ENCODE measurements around the gene CAP2. TPM values are rescaled to one million over a fixed set of nuclear protein-coding genes. Genes with fewer than 3 reads are reported as not detected.

Gene CAP2
- total RNA-seq, 2 experiments from 2014 or later: not detected

DNA sequence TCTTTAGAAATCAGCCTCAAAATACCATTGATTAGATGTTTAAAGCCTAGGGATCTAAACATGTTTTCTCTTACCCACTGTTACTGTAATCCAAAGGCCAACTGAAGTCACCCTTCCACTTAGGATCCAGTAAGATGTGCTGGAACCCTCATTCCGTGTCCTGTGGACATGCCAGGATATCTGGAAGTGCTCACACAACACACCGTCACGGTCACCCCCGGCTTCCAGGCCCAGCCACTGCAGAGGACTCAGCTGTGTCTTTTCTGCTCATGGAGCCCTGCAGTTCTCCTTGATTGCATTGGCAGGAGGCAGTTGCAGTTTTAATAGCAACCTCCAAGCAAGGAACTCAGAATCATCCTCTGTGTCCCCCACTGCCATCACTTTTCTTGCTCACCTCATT, 93.3 kb downstream of the CAP2 start:
- Mint-ChIP-seq H3K27ac (no peak overlapping the region), H3K9me3 (no peaks in the 10 kb centered on the region), H3K4me1 (ENCODE audit: low read depth) (no peaks in the 10 kb centered on the region), H3K27me3 (peaks cover 10% of the 10 kb centered on the region), H3K4me3 (no peak overlapping the region), H3K36me3 (ENCODE audit: low read depth) (no peaks in the 10 kb centered on the region)
- no peak for ATAC-seq
- ChIA-PET POLR2A (no interaction called here), CTCF (no interaction called here)
- DNase-seq: no peak
- intact Hi-C loops (cut with micrococcal nuclease): no loop called here
- TF ChIP-seq, protein P1, sequence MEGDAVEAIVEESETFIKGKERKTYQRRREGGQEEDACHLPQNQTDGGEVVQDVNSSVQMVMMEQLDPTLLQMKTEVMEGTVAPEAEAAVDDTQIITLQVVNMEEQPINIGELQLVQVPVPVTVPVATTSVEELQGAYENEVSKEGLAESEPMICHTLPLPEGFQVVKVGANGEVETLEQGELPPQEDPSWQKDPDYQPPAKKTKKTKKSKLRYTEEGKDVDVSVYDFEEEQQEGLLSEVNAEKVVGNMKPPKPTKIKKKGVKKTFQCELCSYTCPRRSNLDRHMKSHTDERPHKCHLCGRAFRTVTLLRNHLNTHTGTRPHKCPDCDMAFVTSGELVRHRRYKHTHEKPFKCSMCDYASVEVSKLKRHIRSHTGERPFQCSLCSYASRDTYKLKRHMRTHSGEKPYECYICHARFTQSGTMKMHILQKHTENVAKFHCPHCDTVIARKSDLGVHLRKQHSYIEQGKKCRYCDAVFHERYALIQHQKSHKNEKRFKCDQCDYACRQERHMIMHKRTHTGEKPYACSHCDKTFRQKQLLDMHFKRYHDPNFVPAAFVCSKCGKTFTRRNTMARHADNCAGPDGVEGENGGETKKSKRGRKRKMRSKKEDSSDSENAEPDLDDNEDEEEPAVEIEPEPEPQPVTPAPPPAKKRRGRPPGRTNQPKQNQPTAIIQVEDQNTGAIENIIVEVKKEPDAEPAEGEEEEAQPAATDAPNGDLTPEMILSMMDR (IDR thresholded peaks at IDR 0.05): no peak

- peaks cover 23% of the 10 kb centered on the region for H3K27me3 Mint-ChIP-seq
- H3K4me1 Mint-ChIP-seq (ENCODE audit: low read depth): no peaks in the 10 kb centered on the region
- CTCF ChIA-PET: interaction anchor here (1.8 kb wide), 1 partner anchor 14 kb away, joined by 4 read pairs; no protein-coding TSS in a partner anchor
- H3K4me3 Mint-ChIP-seq: no peak overlapping the region
- no peaks in the 10 kb centered on the region for H3K36me3 Mint-ChIP-seq (ENCODE audit: low read depth)
- POLR2A ChIA-PET: no interaction called here
- TF ChIP-seq, protein P1 (IDR thresholded peaks at IDR 0.05): no peak
- ATAC-seq (no peak), DNase-seq (no peak)
- H3K9me3 Mint-ChIP-seq: no peaks in the 10 kb centered on the region
- H3K27ac Mint-ChIP-seq: no peak overlapping the region
- intact Hi-C loops (cut with micrococcal nuclease): no loop called here
Observed at GRCh38 chr6:17490724-17491123, 97.3 kb downstream of the CAP2 start.

DNA sequence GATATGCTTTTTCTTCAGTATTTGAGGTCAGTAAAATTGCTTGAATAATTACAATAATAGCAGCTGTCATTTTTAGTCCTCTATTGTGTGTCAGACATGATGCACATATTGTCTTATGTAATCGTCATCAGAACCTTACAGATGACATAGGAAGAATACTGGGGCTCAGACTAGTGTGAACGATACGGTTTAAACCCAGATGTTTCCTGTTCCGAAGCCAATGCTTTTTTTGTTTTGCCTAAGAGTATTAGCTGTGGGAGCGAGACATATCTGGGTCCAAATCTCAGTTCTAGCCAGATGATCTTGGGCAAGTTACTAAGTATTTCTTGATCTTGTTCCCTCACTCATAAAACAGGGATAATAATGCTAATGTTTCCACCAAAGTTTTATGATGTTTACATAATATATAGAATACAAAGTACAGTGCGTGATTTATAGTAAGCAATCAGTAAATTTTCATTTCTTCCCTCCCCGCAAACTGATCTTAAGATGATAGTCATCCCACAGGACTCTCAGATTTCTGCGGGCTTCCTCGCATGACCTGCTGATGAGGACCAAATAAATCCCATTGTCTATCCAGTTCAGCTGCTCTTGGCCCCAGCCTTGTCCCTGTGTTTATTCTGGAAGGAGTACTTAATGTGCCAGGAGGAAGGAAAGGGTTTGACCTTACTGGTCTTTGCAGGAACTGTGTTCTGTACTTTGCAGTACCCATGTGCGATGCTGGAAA, 98.2 kb downstream of the CAP2 start:
- H3K27ac Mint-ChIP-seq: no peak overlapping the region
- intact Hi-C loops (cut with micrococcal nuclease): no loop called here
- H3K4me3 Mint-ChIP-seq: no peak overlapping the region
- DNase-seq: no peak
- CTCF ChIA-PET: interaction anchor here (1.8 kb wide), 1 partner anchor 13 kb away, joined by 4 read pairs; no protein-coding TSS in a partner anchor
- H3K4me1 Mint-ChIP-seq (ENCODE audit: low read depth): no peaks in the 10 kb centered on the region
- no peaks in the 10 kb centered on the region for H3K9me3 Mint-ChIP-seq
- no peaks in the 10 kb centered on the region for H3K36me3 Mint-ChIP-seq (ENCODE audit: low read depth)
- POLR2A ChIA-PET: no interaction called here
- no peak for ATAC-seq
- TF ChIP-seq, protein P1 (IDR thresholded peaks at IDR 0.05): no peak
- peaks cover 23% of the 10 kb centered on the region for H3K27me3 Mint-ChIP-seq

DNA sequence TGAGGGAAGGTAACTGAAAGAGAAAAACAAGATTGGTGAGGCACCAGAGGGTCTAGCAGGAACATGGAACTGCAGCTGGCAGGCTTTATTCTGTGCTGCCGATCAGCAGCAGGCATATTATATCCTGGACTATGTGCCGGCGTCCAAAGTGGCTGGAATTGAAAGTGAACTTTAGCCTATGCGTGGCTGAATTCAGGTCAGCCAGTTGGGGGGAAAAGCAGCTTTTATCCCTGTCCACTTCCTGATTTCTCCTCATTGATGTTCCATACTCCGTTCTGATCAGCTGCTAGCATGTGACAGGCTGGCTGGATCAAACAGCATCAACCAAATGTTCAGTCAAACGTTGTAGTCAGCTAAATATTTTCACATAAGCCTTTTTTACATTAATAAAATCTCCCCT, 99.0 kb downstream of the CAP2 start:
- H3K27me3 Mint-ChIP-seq: peaks cover 25% of the 10 kb centered on the region
- TF ChIP-seq, protein P1 (IDR thresholded peaks at IDR 0.05): no peak
- intact Hi-C loops (cut with micrococcal nuclease): no loop called here
- ChIA-PET CTCF (no interaction called here), POLR2A (no interaction called here)
- H3K27ac Mint-ChIP-seq: no peak overlapping the region
- DNase-seq (no peak), ATAC-seq (no peak)
- H3K9me3 Mint-ChIP-seq: no peaks in the 10 kb centered on the region
- H3K4me1 Mint-ChIP-seq (ENCODE audit: low read depth): no peaks in the 10 kb centered on the region
- no peaks in the 10 kb centered on the region for H3K36me3 Mint-ChIP-seq (ENCODE audit: low read depth)
- no peak overlapping the region for H3K4me3 Mint-ChIP-seq

GRCh38 chr6:17493286-17493685, 99.9 kb downstream of the CAP2 start:
- no peaks in the 10 kb centered on the region for H3K9me3 Mint-ChIP-seq
- no peaks in the 10 kb centered on the region for H3K36me3 Mint-ChIP-seq (ENCODE audit: low read depth)
- ATAC-seq: no peak
- no peaks in the 10 kb centered on the region for H3K4me1 Mint-ChIP-seq (ENCODE audit: low read depth)
- ChIA-PET POLR2A (interaction anchor here (1.2 kb wide), 1 partner anchor 12 kb away, joined by 3 read pairs; no protein-coding TSS in a partner anchor), CTCF (no interaction called here)
- no peak for DNase-seq
- intact Hi-C loops (cut with micrococcal nuclease): no loop called here
- TF ChIP-seq, protein P1 (IDR thresholded peaks at IDR 0.05): no peak
- peaks cover 23% of the 10 kb centered on the region for H3K27me3 Mint-ChIP-seq
- no peak overlapping the region for H3K27ac Mint-ChIP-seq
- H3K4me3 Mint-ChIP-seq: no peak overlapping the region
